ENCODE measurements around the gene SHKBP1.
A peak's percentile ranks its signal among the peaks of the same experiment; 100 is the strongest.

SHKBP1 gene

GRCh38 chr19:40576585-40577451 is at the start of gene SHKBP1:
Gene SHKBP1, plus strand, starts transcription at chr19:40576873. Its CDS starts 27 bp downstream, at chr19:40576900.
- TF ChIP-seq, protein P1, sequence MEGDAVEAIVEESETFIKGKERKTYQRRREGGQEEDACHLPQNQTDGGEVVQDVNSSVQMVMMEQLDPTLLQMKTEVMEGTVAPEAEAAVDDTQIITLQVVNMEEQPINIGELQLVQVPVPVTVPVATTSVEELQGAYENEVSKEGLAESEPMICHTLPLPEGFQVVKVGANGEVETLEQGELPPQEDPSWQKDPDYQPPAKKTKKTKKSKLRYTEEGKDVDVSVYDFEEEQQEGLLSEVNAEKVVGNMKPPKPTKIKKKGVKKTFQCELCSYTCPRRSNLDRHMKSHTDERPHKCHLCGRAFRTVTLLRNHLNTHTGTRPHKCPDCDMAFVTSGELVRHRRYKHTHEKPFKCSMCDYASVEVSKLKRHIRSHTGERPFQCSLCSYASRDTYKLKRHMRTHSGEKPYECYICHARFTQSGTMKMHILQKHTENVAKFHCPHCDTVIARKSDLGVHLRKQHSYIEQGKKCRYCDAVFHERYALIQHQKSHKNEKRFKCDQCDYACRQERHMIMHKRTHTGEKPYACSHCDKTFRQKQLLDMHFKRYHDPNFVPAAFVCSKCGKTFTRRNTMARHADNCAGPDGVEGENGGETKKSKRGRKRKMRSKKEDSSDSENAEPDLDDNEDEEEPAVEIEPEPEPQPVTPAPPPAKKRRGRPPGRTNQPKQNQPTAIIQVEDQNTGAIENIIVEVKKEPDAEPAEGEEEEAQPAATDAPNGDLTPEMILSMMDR (IDR thresholded peaks at IDR 0.05; ENCODE audit: control extremely low read depth, extremely low read depth, low read depth, missing control alignments): no peak
- ChIA-PET POLR2A (interaction anchor here (0.5 kb wide), 1 partner anchor 240 kb away, joined by 8 read pairs; no protein-coding TSS in a partner anchor), CTCF (no interaction called here)
- DNase-seq (ENCODE audit: extremely low spot score): peak; percentile 99

DNA sequence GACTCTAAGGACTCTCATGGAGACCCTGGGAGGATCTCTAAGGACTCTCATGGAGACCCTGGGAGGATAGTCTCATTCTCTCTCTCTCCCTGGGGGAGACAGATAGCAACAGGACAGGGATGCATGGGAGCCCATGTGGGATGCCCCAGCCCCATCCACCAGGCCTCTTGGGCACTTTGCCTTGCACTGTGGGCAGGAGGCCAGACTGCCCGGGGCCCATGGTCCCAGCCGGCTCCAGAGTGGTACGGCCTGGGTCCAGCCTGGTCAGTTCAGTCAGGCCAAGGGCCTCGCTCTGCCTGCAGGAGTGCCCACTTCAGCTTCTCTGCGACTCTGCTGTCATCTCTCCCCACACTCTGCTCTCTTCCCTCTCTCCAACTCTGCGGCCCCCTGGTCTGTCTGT is 48.6 kb upstream of the SHKBP1 start:
- ChIA-PET POLR2A (no interaction called here), CTCF (interaction anchor here (1.2 to 1.7 kb wide), 2 partner anchors 107 to 223 kb away, joined by 3 to 6 read pairs; no protein-coding TSS in a partner anchor)
- no peak for DNase-seq (ENCODE audit: extremely low spot score)
- TF ChIP-seq, protein P1 (IDR thresholded peaks at IDR 0.05; ENCODE audit: control extremely low read depth, extremely low read depth, low read depth, missing control alignments): no peak

- DNase-seq (ENCODE audit: extremely low spot score): no peak
- TF ChIP-seq, protein P1 (IDR thresholded peaks at IDR 0.05; ENCODE audit: control extremely low read depth, extremely low read depth, low read depth, missing control alignments): no peak
- CTCF ChIA-PET: interaction anchor here (0.6 kb wide), 1 partner anchor 24 kb away, joined by 3 read pairs; no protein-coding TSS in a partner anchor
- POLR2A ChIA-PET: no interaction called here
These were observed 48.1 kb upstream of the SHKBP1 start for GRCh38 chr19:40528533-40529092.

GRCh38 chr19:40529093-40529954 is 47.3 kb upstream of the SHKBP1 start:
- ChIA-PET POLR2A (no interaction called here), CTCF (interaction anchor here (0.6 to 1.6 kb wide), 6 partner anchors 12 to 224 kb away, joined by 3 to 5 read pairs (median 4); no protein-coding TSS in a partner anchor)
- DNase-seq (ENCODE audit: extremely low spot score): peak; percentile 99
- TF ChIP-seq, protein P1 (IDR thresholded peaks at IDR 0.05; ENCODE audit: control extremely low read depth, extremely low read depth, low read depth, missing control alignments): peak; percentile 86

- CTCF ChIA-PET: interaction anchor here (0.7 to 1.6 kb wide), 5 partner anchors 11 to 225 kb away, joined by 3 to 5 read pairs (median 4); no protein-coding TSS in a partner anchor
- POLR2A ChIA-PET: no interaction called here
- DNase-seq (ENCODE audit: extremely low spot score): peak; percentile 45
- TF ChIP-seq, protein P1 (IDR thresholded peaks at IDR 0.05; ENCODE audit: control extremely low read depth, extremely low read depth, low read depth, missing control alignments): peak; percentile 23
These were observed 46.4 kb upstream of the SHKBP1 start for GRCh38 chr19:40530091-40530901.

Data from GM10248 (cell line).